PC-9 (cell line): ENCODE measurements around the gene TBC1D25. TPM values are rescaled to one million over a fixed set of nuclear protein-coding genes. Genes with fewer than 3 reads are reported as not detected.

Experiments
- BruUV-seq: library from RNA; stranded (reverse); fragments of 400-500 nt; replicated peaks from 2 replicates; lab custom pipeline; 2021; lab: Mats Ljungman, UMichigan
- CTCF ChIA-PET: fragments of 300-600 bp; sonication (Branson Sonifier 250); formaldehyde crosslinking; loops from one replicate; lab custom pipeline; 2022; ENCODE audit warnings: antibody characterized with exemption; lab: Charles Lee
- POLR2A ChIA-PET: fragments of 300-600 bp; sonication (Branson Sonifier 250); formaldehyde crosslinking; loops from one replicate; lab custom pipeline; 2022; ENCODE audit warnings: antibody characterized with exemption; ENCODE audit not compliant: unreplicated experiment; lab: Charles Lee
- DNase-seq, 2 experiments: peaks; one replicate each; pipeline versions ENCODE4 v3.0.0 to v3.0.0-alpha.2; 2015 to 2022; ENCODE audit warnings: mixed read lengths in 1 of 2
- H2AFZ ChIP-seq: fragments of 200-600 bp; sonication (generic); 2 replicates; pipeline ENCODE4 v1.8.1; 2017; ENCODE audit warnings: antibody characterized with exemption
- H3F3A ChIP-seq: fragments of 200-600 bp; sonication (generic); 2 replicates; pipeline ENCODE4 v1.8.1; 2017; ENCODE audit warnings: antibody characterized with exemption, mild to moderate bottlenecking, low read depth; ENCODE audit not compliant: insufficient read depth
- H3K27ac ChIP-seq: fragments of 200-600 bp; sonication (generic); 2 replicates; pipeline ENCODE4 v1.6.1; 2016; ENCODE audit warnings: mixed run types
- H3K27me3 ChIP-seq: fragments of 200-600 bp; sonication (generic); 2 replicates; pipeline ENCODE4 v1.6.1; 2016; ENCODE audit warnings: low read depth, mixed run types; ENCODE audit not compliant: insufficient read depth
- H3K36me3 ChIP-seq: fragments of 200-600 bp; sonication (generic); 2 replicates; pipeline ENCODE4 v1.6.1; 2016; ENCODE audit warnings: low read depth, mixed run types
- H3K4me1 ChIP-seq: fragments of 200-600 bp; sonication (generic); replicated peaks from 2 replicates; pipeline ENCODE4 v1.6.1; 2016; ENCODE audit warnings: mixed run types; ENCODE audit not compliant: insufficient read depth
- H3K4me2 ChIP-seq: fragments of 200-600 bp; sonication (generic); 2 replicates; pipeline ENCODE4 v1.6.1; 2017; ENCODE audit warnings: mixed run types
- H3K4me3 ChIP-seq: fragments of 200-600 bp; sonication (generic); 2 replicates; pipeline ENCODE4 v1.6.1; 2016; ENCODE audit warnings: mixed run types
- H3K79me2 ChIP-seq: fragments of 200-600 bp; sonication (generic); 2 replicates; pipeline ENCODE4 v1.6.1; 2017; ENCODE audit warnings: low read depth, mixed run types
- H3K9me2 ChIP-seq: fragments of 200-600 bp; sonication (generic); 2 replicates; pipeline ENCODE4 v1.8.1; 2017; ENCODE audit warnings: mild to moderate bottlenecking; ENCODE audit not compliant: insufficient read depth
- H3K9me3 ChIP-seq: fragments of 200-600 bp; sonication (generic); 2 replicates; pipeline ENCODE4 v1.8.1; 2016; ENCODE audit warnings: low read depth; ENCODE audit not compliant: insufficient read depth
- H4K20me1 ChIP-seq: fragments of 200-600 bp; sonication (generic); 2 replicates; pipeline ENCODE4 v1.8.1; 2017; ENCODE audit not compliant: insufficient read depth
- CTCF ChIP-seq: fragments of 200-600 bp; sonication (generic); conservative IDR thresholded peaks from 2 replicates; pipeline ENCODE4 v1.6.1; 2017; ENCODE audit warnings: mixed run types, antibody characterized with exemption, mild to moderate bottlenecking, moderate library complexity
- EZH2 ChIP-seq: fragments of 200-600 bp; sonication (generic); IDR thresholded peaks from 2 replicates; pipeline ENCODE4 v1.8.0; 2017; ENCODE audit warnings: antibody characterized with exemption, low read depth
- intact Hi-C: fragments of 100-400 bp; cut with micrococcal nuclease; formaldehyde crosslinking; loops from one replicate; pipeline ENCODE4 v1.10.0; 2022; ENCODE audit not compliant: unreplicated experiment
- total RNA-seq: library from RNA; stranded (reverse); gene quantifications from 2 replicates; pipeline ENCODE4 v1.2.3, GENCODE V29; 2021

TBC1D25 gene
- total RNA-seq, 1 experiment from 2014 or later, result 7.4 TPM

GRCh38 chrX:48490661-48491060 is 48.9 kb upstream of the TBC1D25 start:
- CTCF ChIA-PET, result no interaction called here
- H3F3A ChIP-seq, result peaks cover 34% of the 10 kb centered on the region; the same call in 1 of the 2 replicates
- TF ChIP-seq EZH2 (no peak), CTCF (no peak)
- intact Hi-C loops, result no loop called here
- no peaks in the 10 kb centered on the region for H3K9me3 ChIP-seq
- BruUV-seq, result no TSS peak
- H3K27ac ChIP-seq, result peak overlapping the region; percentile 98
- no peaks in the 10 kb centered on the region for H3K9me2 ChIP-seq
- H3K27me3 ChIP-seq, result no peaks in the 10 kb centered on the region
- H3K4me1 ChIP-seq, result peaks cover 29% of the 10 kb centered on the region
- DNase-seq, result peak; percentile 63 to 86
- no peak overlapping the region for H3K4me3 ChIP-seq
- no peaks in the 10 kb centered on the region for H4K20me1 ChIP-seq
- POLR2A ChIA-PET, result interaction anchor here (0.6 kb wide), 2 partner anchors 49 to 83 kb away, joined by 3 to 4 read pairs; partner anchors contain the start of gene TBC1D25
- H3K4me2 ChIP-seq, result peak overlapping the region; percentile 34
- H3K36me3 ChIP-seq, result no peaks in the 10 kb centered on the region
- H3K79me2 ChIP-seq, result no peaks in the 10 kb centered on the region
- no peak overlapping the region for H2AFZ ChIP-seq

GRCh38 chrX:48491809-48492208 is 47.7 kb upstream of the TBC1D25 start:
- ChIA-PET POLR2A (no interaction called here), CTCF (no interaction called here)
- H3K4me3 ChIP-seq, result no peak overlapping the region
- no TSS peak for BruUV-seq
- peaks cover 27% of the 10 kb centered on the region for H3K4me1 ChIP-seq
- no peak overlapping the region for H3K4me2 ChIP-seq
- H2AFZ ChIP-seq, result no peak overlapping the region
- H3K9me2 ChIP-seq, result no peaks in the 10 kb centered on the region
- H3K36me3 ChIP-seq, result no peaks in the 10 kb centered on the region
- DNase-seq, result no peak
- intact Hi-C loops, result no loop called here
- peaks cover 23% of the 10 kb centered on the region; the same call in 1 of the 2 replicates for H3F3A ChIP-seq
- H4K20me1 ChIP-seq, result no peaks in the 10 kb centered on the region
- H3K27ac ChIP-seq, result 0 out of 2 replicates have a peak overlapping the region, but pooled peaks have one; percentile 43
- H3K9me3 ChIP-seq, result no peaks in the 10 kb centered on the region
- no peaks in the 10 kb centered on the region for H3K27me3 ChIP-seq
- H3K79me2 ChIP-seq, result no peaks in the 10 kb centered on the region
- no peak for TF ChIP-seq EZH2

- POLR2A ChIA-PET, result no interaction called here
- H3K36me3 ChIP-seq, result no peaks in the 10 kb centered on the region
- no peak for TF ChIP-seq CTCF
- TF ChIP-seq EZH2, result no peak
- H3K27ac ChIP-seq, result peak overlapping the region; percentile 43
- H3K4me2 ChIP-seq, result no peak overlapping the region
- peaks cover 24% of the 10 kb centered on the region for H3K4me1 ChIP-seq
- no peak overlapping the region for H3K4me3 ChIP-seq
- no TSS peak for BruUV-seq
- H3F3A ChIP-seq, result peaks cover 21% of the 10 kb centered on the region; the same call in 1 of the 2 replicates
- H3K9me3 ChIP-seq, result no peaks in the 10 kb centered on the region
- no peaks in the 10 kb centered on the region for H3K27me3 ChIP-seq
- CTCF ChIA-PET, result no interaction called here
- H3K9me2 ChIP-seq, result no peaks in the 10 kb centered on the region
- H4K20me1 ChIP-seq, result no peaks in the 10 kb centered on the region
- no peak overlapping the region for H2AFZ ChIP-seq
- intact Hi-C loops, result no loop called here
- DNase-seq, result no peak
- H3K79me2 ChIP-seq, result no peaks in the 10 kb centered on the region
These were observed 47.1 kb upstream of the TBC1D25 start for GRCh38 chrX:48492293-48492910.
